GM21786 (cell line): ENCODE results near the gene OTOA.
A peak's percentile ranks its signal among the peaks of the same experiment; 100 is the strongest.
"Not testable (repeated sequence)": the region's sequence is repeated elsewhere in the genome, so short reads cannot be mapped to it uniquely, and the experiment has no call there.

Experiments
- ATAC-seq: cut with Tn5 transposase; IDR thresholded peaks from one replicate; pipeline ENCODE4 v1.9.1; 2021; ENCODE audit not compliant: unreplicated experiment

The OTOA gene

DNA sequence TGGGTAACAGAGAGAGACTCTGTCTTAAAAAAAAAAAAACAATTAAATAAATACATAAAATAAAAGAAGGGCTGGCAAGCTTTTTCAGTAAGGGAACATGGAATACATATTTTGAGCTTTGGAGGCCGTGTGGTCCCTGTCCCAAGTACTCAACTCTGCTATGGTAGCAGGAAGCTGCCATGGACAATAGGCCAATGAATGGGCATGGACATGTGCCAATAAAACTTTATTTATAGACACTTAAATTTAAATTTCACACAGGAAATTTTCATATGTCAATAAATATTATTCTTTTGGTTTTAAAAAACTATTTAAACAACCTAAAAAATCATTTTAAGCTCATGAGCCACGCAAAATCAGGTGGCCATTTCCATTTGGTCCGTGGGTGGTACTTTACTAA lies 3.8 kb downstream of the OTOA start:
- no peak for ATAC-seq

DNA sequence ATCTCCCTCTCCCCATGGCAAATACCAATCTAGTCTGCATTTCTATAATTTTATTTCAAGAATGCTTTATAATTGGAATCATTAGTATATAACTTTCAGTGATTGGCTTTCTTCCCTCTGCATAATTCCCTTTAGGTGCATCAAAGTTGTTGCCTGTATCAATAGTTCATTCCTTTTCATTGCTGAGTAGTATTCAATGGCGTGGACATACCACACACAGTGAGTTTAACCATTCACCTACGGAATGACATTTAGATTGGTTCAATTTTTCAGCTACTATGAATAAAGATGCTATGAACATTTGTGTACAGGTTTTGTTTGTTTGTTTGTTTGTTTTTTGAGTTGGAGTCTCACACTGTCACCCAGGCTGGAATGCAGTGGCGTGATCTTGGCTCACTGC lies 9.7 kb downstream of the OTOA start:
- ATAC-seq: no peak

DNA sequence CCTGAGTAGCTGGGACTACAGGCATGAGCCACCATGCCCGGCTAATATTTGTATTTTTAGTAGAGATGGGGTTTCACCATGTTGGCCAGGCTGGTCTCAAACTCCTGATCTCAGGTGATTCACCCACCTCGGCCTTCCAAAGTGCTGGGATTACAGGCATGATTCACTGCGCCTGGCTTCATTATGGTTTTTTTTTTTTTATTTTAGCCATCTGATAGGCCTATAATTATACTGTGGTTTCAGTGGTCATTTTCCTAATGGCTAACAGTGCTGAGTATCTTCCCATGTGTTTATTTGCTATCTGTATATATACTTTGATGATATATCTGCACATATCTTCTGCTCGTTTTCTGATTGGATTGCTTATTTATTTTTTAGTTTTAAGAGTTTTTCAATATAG lies 10.7 kb downstream of the OTOA start:
- ATAC-seq: not testable (repeated sequence)

DNA sequence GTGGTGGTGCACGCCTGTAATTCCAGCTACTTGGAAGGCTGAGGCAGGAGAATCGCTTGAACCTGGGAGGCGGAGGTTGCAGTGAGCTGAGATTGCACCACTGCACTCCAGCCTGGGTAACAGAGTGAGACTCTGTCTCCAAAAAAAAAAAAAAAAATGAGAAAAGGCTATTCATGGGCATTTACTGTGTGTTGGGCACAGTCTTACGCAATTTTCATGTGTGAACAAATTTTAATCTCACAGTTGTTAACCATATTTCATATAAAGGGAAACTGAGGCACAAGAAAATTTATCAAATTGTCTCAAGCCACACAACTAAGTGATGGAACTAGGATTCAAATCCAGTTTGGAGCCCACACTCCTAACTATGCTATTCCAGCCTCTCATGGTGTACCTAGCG lies 16.9 kb downstream of the OTOA start:
- not testable (repeated sequence) for ATAC-seq

DNA sequence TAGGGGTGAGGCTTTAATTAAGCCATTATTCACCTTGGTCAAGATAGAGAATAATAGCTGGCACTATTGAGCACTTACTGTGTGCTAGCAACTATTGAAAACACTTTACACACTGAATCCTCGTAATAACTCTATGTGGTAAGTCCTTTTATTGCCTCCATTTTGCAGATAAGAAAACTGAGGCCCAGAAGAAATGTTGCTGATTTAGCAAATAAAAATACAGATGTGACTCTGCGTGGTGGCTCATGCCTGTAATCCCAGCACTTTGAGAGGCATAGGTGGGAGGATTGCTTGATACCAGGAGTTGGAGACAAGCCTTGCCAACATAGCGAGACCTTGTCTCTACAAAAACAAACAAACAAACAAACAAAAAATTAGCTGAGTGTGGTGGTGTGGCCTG lies 19.4 kb downstream of the OTOA start:
- ATAC-seq: no peak

DNA sequence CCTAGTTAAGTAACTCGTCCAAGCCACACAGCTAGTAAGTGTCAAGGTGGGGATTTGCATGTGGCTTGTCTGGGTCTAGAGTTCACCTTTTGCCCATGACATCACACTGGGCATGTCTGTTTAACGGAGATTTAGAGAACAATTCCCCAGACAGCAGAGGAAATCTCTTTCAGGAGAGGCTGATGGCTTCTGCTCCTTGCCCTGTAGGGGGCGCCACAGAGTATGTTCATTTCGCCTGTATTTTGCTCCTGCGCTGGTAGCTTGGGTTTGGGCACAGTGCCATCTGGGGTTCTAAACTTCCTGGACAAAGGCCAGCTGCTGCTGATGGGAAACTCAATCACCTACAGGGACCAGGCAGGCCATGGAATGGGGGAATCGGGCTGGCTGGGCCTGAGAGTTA lies 20.4 kb downstream of the OTOA start:
- no peak for ATAC-seq

DNA sequence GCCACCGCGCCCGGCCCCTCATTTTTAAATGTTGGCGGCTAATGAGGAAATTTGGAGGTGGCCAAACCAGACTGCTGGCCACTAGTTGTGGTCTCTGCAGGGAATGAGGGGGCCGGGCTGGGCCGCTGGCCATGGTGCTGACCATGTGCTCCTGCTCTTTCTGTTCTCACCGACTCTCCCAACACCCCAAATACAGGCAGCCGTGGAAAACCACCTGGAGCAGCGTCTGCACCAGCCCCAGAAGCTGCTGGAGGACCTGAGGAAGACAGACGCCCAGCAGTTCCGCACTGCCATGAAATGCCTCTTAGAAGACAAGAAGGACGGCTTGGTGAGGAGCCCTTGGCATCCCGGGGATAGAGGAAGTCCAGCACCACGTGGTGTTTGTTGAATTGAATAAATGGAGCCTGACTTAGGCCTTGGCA lies 21.3 kb downstream of the OTOA start:
- ATAC-seq: no peak

DNA sequence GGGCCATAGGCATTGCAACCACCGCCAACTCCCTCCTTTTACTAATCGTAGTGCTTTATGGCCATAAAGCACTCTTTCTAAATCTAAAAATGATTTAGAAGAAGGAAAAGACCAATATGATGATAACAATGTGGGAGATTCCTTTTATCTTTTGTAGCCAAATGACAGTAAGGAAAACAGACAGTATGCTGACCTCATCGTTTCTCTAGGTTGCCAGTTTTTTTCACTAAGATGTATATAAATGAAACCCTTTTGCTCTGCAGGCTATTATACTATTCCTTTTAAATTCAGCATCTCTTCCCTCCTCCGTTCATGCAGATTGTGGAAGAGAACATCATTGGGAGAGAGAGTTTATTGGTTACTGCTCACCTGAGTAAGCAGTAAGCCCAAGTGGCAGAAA lies 25.3 kb downstream of the OTOA start:
- no peak for ATAC-seq

DNA sequence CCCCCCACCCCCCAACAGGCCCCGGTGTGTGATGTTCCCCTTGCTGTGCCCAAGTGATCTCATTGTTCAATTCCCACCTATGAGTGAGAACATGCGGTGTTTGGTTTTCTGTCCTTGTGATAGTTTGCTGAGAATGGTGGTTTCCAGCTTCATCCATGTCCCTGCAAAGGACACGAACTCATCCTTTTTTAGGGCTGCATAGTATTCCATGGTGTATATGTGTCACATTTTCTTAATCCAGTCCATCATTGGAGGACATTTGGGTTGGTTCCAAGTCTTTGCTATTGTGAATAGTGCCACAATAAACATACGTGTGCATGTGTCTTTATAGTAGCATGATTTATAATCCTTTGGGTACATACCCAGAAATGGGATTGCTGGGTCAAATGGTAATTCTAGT lies 27.2 kb downstream of the OTOA start:
- ATAC-seq: not testable (repeated sequence)

DNA sequence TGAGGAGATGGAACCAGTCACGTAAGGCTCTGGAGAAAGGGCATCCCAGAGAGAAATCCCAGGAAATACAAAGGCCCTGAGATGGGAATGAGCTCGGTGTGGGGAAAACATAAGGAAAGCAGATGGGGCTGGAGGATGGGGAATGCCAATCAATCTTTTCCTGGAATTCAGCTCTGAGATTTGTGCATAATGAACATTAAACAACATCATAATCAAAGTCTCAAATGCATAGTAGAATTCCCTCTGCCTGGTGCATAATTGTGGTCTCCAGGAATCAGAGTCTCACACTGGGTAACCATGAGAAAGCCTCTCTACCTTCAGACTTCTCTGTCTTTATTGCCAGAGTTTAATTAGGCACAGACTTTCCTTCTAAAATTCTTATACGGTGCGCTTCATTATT lies 30.8 kb downstream of the OTOA start:
- ATAC-seq: no peak

DNA sequence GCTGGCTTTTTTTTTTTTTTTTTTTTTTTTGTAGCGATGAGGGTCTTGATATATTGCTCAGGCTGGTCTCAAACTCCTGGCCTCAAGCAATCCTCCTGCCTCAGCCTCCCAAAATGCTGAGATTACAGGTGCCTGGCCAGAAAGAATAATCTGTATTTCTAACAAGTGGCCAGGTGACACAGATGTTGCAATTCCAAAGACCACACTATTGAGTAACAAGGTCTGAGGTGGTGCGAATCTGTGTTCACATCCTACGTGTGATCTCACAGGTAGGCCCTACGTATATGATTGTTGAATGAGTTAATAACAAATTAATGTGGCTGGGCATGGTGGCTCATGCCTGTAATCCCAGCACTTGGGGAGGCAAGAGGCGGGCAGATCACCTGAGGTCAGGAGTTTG lies 33.3 kb downstream of the OTOA start:
- ATAC-seq: no peak

DNA sequence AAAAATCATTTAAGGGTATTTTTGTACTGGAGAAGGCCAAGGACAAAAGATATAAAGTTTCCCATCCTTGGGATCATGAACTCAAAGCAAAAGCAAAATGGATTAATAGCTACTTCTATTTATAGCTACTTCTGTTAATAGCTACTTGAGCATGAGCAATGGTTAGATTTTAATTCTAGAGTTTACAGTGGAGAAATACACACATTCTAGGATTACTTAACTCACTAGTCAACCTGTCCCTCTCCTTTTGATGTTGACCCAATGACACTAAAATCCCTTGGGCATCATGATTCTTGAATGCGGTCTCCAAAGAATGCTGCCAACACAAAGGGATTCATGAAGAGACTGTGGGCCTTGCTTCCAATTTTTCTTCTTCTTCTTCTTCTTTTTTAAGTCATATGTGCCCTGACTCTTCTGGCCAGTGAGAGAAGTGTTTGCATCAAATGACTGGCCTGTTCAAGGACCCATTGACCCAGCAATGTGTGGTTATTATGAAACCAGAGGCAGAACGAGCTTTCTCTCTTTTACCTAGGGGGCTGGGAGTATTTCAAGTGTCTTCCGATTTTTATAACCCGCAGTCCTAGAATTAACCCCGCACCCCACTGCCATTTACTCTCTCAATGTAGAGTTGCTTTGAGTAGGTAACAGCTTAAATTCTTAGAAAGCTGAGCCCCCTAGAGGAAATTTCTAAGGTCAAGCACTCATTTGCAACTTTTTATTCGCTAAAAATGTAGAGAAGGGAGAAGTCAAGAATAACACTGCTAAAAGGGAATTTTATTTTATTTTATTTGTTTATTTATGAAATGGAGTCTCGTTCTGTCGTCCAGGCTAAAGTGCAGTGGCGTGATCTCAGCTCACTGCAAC lies 34.6 kb downstream of the OTOA start:
- ATAC-seq: no peak

DNA sequence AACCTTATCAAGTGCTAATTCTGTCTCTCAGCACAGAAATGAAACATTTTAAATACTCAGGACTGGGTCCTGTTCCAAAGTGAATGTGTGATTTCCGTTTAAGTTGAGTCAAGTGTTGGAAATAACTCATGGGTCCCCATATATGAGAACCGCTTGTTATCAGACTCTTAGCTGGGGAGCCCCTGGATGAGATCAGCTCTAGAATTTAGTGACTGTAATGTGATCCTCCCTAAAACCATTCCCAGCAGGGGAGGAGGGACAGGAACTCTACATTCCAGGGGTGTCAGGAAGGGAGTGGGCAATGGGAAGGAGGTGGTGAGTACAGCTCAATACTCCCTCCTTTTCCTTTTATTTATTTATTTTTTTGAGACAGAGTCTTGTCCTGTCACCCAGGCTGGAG lies 37.5 kb downstream of the OTOA start:
- no peak for ATAC-seq

DNA sequence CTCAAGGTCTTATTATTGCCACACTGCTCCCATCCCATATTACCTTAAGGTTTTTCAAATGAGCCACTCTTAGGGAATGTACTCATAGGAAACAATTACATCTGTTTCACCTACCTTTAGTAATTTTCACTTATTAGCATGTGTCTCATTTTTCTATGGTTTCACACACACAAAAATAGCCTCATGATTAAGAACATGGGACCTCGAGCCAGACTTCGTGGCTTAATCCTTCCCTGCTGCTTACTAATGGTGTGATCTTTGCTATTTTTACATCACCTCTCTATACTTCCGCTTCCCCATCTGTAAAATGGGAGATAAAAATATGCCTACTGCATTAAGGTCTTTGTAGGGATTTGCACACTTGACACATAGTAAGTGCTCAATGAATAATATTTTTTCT lies 38.5 kb downstream of the OTOA start:
- ATAC-seq: no peak

DNA sequence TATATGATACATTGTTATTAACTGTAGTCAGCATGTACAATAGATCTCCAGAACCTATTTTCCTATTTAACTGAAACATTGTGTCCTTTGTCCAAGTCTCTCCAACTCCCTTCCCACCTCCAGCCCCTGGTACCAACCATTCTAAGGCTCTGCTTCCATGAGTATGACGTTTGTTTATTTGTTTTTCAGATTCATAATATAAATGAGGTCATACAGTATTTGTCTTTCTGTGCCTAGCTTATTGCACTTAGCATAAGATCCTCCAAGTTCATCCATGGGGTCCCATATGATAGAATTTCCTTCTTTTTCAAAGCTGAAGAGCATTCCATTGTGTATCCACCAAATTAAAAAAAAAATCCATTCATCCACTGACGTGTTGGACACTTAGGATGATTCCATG lies 39.4 kb downstream of the OTOA start:
- ATAC-seq: no peak

DNA sequence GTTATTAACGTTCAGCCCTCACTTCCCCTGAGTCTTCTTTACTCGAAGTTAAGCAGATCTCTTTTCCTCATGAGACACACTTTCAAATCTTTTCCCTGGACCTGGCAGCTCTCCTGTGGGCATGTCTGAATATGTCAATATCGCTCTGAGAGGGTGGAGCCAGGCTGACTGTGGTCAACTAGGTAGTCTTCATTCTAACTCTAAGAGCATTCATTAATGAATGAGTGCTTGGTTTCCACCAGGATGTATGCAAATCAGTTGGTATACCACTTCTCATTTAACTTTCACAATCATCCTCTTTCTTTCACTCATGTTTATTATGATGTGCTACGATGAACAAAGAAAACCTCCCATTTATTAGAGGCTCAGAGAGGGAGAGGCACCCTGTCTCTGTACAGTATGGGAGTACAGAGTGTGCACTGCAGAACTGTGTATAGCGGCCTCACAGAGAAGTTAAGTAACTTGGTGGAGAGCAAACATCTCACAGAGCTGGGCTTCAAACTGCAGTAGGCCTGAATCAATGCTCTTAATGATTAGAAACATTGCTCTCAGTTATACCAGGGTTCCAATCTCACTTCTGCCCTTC lies 39.9 kb downstream of the OTOA start:
- peak; percentile 61 for ATAC-seq

DNA sequence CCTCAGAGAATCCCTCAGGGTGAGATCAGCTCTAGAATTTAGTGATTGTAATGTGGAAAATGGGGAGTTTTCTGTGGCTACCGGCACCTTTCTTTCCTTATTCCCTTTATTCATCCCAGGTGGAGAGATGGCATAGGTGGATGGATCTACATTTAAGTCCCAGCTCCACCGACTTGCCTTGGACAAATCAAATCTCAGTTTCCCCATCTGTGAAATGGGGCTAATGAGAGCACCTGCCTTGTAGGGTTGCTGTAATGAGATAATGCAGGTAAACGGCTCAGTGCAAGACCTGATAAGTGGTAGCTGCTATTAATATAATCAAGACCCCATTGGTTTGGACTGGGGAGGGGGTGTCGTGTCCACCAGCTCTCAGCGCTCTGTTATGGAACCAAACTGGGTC lies 40.5 kb downstream of the OTOA start:
- ATAC-seq: no peak

DNA sequence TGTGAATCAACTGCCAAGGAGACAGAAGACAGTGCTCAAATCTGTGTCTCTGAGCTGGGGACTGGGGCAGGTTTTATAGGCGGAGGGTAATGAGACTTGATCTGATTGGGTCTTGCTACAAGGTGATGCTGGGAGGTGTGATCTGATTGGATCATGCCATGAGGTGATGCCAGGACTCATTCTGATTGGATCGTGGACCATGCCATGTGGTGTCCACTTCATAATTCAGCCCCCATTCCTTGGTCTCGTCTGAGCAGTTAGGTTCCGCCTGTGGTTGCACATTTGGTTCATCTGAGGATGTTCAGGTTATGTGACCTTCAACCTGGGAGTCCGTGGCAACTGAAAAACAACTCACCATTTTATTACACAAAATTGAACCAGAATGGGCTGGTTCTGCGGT lies 41.0 kb downstream of the OTOA start:
- no peak for ATAC-seq

DNA sequence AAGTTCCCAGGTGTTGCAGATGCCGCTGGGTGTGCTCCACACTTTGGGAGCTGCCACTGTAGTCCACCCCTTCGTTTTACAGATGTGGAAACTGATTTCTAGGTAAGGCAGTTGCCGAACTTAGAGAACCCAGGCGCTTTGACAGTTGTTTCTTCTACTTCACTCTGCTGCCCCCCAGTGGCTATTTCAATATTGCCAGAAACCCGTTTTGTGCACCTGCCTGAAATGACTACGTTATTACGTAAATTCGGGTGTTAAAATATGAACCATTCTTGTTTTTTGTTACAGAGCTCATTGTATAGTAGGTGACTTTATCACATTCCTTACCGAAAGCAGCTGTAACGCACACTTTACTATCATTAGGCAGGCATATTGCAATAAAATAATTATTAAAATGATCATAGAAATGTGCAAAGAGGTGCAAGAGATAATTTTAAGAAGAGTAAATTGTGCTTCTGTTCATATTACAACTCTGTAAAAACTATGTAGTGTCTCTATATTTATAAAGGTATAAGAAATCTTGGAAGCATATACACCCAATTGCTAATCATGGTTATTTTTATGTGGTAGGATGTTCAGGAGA lies 44.9 kb downstream of the OTOA start:
- no peak for ATAC-seq

DNA sequence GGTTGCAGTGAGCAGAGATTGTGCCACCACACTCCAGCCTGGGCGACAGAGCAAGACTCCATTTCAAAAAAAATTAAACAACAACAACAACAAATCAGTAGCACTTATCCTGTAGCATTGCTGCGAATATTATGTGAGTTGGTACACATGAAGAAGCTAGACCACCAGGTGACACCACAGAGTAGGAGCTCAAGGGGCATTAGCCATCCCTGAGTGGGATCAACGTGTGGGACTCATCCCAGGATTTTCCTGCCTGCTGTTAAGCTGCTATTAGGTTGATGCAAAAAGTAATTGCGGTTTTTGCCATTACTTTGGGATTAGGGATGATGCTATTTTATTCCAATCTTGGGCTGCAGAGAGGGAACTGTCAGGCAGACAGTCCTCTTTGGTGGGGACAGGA lies 47.2 kb downstream of the OTOA start:
- no peak for ATAC-seq

DNA sequence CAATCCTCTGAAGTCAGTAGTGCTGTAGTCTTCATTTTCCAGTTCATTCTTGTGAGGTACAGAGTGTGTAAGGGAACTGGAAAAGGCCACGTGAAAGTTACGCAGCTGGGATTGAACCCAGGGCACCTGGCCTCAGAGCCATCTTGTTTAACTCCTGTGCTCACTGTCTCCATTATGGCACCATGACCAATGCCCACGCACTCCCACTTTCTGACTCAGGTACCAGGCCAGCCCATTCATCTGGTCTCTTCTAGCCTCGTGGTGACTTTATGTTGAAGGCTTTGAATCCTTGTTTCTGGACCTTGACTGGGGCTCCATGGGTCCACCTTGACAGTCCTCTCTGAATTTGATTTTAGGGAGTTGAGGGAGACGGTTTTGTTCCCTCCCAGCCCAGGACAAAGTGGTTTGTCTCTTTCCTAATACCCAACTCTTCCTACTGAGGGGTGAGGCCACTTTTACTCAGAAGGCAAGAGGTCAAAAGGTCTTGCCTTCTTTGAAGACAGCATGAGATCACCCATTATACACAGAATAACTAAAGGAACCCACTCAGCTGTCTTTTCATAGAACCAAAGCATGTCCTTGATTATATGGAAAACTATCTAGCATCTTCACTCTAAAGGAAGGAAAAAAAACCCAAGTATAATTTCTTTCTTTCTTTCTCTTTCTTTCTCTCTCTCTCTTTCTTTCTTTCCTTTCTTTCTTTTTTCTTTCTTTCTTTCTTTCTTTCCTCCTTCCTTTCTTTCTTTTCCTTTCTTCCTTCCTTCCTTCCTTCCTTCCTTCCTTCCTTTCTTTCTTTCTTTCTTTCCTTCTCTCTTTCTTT lies 50.0 kb downstream of the OTOA start:
- no peak for ATAC-seq

DNA sequence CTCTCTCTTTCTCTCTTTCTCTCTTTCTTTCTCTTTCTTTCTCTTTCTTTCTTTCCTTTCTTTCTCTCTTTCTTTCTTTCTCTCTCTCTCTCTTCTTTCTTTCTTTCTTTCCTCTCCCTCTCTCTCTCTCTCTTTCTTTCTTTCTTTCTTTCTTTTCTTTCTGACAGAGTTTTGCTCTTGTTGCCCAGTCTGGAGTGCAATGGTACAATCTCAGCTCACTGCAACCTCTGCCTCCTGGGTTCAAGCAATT lies 50.5 kb downstream of the OTOA start:
- not testable (repeated sequence) for ATAC-seq
